OCI-LY7 (cell line): ENCODE results near the gene TMED7. TPM values are rescaled to one million over a fixed set of nuclear protein-coding genes. Genes with fewer than 3 reads are reported as not detected.

Source experiments
- BruUV-seq: library from RNA; stranded (reverse); fragments of 400-500 nt; replicated peaks from 2 replicates; lab custom pipeline; 2021; lab: Mats Ljungman, UMichigan
- CTCF ChIA-PET: fragments of 300-600 bp; sonication (Branson Sonifier 250); formaldehyde crosslinking; loops from one replicate; lab custom pipeline; 2022; ENCODE audit warnings: antibody characterized with exemption; ENCODE audit not compliant: unreplicated experiment; lab: Charles Lee
- POLR2A ChIA-PET: fragments of 300-600 bp; sonication (Branson Sonifier 250); formaldehyde crosslinking; loops from one replicate; lab custom pipeline; 2022; ENCODE audit warnings: antibody characterized with exemption; lab: Charles Lee
- DNase-seq: peaks from one replicate; pipeline ENCODE4 v3.0.0-alpha.2; 2015; ENCODE audit warnings: low spot score
- H2AFZ ChIP-seq: fragments of 200-600 bp; sonication (generic), shearing (Covaris generic); 2 replicates; pipeline ENCODE4 v1.6.1; 2014; ENCODE audit warnings: mild to moderate bottlenecking, antibody characterized with exemption, low read length, moderate library complexity
- H3K27ac ChIP-seq: fragments of 200-600 bp; sonication (generic); 2 replicates; pipeline ENCODE4 v1.5.1; 2014; ENCODE audit warnings: mixed run types, low read depth, mild to moderate bottlenecking, moderate library complexity, low read length, inconsistent platforms; ENCODE audit not compliant: poor library complexity, severe bottlenecking
- H3K36me3 ChIP-seq: fragments of 200-600 bp; sonication (generic); 2 replicates; pipeline ENCODE4 v1.6.1; 2014; ENCODE audit warnings: mild to moderate bottlenecking, antibody characterized with exemption, low read length, moderate library complexity, mixed read lengths; ENCODE audit not compliant: insufficient read depth
- H3K4me1 ChIP-seq: fragments of 200-600 bp; sonication (generic); 2 replicates; pipeline ENCODE4 v1.5.1; 2014; ENCODE audit warnings: mild to moderate bottlenecking, low read length; ENCODE audit not compliant: insufficient read depth, poor library complexity, severe bottlenecking
- H3K4me2 ChIP-seq: fragments of 200-600 bp; sonication (generic); 2 replicates; pipeline ENCODE4 v1.6.1; 2014; ENCODE audit warnings: mild to moderate bottlenecking, low read length
- H3K4me3 ChIP-seq: fragments of 200-600 bp; sonication (generic); 2 replicates; pipeline ENCODE4 v1.5.1; 2014; ENCODE audit warnings: mild to moderate bottlenecking, low read depth, low read length; ENCODE audit not compliant: poor library complexity, severe bottlenecking
- H3K79me2 ChIP-seq: fragments of 200-600 bp; sonication (generic); 2 replicates; pipeline ENCODE4 v1.6.1; 2016; ENCODE audit warnings: low read depth, mild to moderate bottlenecking, low read length, moderate library complexity, mixed read lengths; ENCODE audit not compliant: insufficient read depth
- H3K9me2 ChIP-seq: fragments of 200-600 bp; sonication (generic); 2 replicates; pipeline ENCODE4 v1.6.1; 2016; ENCODE audit warnings: mild to moderate bottlenecking, low read length, mixed read lengths; ENCODE audit not compliant: insufficient read depth
- H3K9me3 ChIP-seq: fragments of 200-600 bp; sonication (generic); 2 replicates; pipeline ENCODE4 v1.6.1; 2014; ENCODE audit warnings: mild to moderate bottlenecking, mixed run types, low read length, mixed read lengths
- H4K20me1 ChIP-seq: fragments of 200-600 bp; sonication (generic); 2 replicates; pipeline ENCODE4 v1.6.1; 2014; ENCODE audit warnings: mild to moderate bottlenecking, antibody characterized with exemption, low read length, moderate library complexity, mixed read lengths; ENCODE audit not compliant: insufficient read depth
- EZH2phosphoT487 ChIP-seq: fragments of 200-600 bp; sonication (generic); IDR thresholded peaks from 2 replicates; pipeline ENCODE4 v1.6.1; 2018; ENCODE audit warnings: low read depth, borderline replicate concordance, mild to moderate bottlenecking, mixed run types, antibody characterized with exemption, low read length, moderate library complexity, mixed read lengths
- intact Hi-C: fragments of 100-400 bp; cut with micrococcal nuclease; formaldehyde crosslinking; loops from one replicate; pipeline ENCODE4 v1.10.0; 2022; ENCODE audit not compliant: unreplicated experiment
- total RNA-seq, 2 experiments: library from RNA; depleted of rRNA in 1 of 2; stranded (reverse); fragments of >200 nt in 1 of 2; shearing (Covaris generic) in 1 of 2; gene quantifications; 2 replicates each; pipeline ENCODE4 v1.2.3, GENCODE V29; 2014 to 2022
- TF ChIP-seq, protein P1 (sequence below): fragments of 200-600 bp; sonication (generic); conservative IDR thresholded peaks from 2 replicates; pipeline ENCODE4 v1.5.1; 2014; ENCODE audit warnings: mild to moderate bottlenecking, antibody characterized with exemption, low read length, moderate library complexity, mixed read lengths

The TMED7 gene
- total RNA-seq, 2 experiments from 2014 or later: 35.8 to 55.1 TPM

DNA sequence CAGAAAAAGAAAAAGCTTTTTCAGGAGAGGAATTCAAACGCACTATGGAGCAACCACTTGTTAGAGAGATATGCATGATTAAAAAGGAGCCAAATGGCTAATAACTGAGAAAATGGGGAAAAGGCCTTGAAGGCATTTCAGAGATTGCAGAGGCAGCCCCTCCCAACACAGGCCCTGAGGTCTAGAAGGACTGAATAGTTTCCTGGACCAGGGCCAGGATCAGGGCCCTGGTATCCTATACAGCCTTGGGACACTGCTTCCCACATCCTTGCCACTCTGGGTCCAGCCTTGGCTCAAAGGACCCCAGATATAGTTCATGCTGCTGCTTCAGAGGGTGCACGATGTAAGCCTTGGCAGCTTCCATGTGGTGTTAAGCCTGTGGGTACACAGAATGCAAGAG lies 60.6 kb downstream of the TMED7 start:
- TF ChIP-seq, protein P1, sequence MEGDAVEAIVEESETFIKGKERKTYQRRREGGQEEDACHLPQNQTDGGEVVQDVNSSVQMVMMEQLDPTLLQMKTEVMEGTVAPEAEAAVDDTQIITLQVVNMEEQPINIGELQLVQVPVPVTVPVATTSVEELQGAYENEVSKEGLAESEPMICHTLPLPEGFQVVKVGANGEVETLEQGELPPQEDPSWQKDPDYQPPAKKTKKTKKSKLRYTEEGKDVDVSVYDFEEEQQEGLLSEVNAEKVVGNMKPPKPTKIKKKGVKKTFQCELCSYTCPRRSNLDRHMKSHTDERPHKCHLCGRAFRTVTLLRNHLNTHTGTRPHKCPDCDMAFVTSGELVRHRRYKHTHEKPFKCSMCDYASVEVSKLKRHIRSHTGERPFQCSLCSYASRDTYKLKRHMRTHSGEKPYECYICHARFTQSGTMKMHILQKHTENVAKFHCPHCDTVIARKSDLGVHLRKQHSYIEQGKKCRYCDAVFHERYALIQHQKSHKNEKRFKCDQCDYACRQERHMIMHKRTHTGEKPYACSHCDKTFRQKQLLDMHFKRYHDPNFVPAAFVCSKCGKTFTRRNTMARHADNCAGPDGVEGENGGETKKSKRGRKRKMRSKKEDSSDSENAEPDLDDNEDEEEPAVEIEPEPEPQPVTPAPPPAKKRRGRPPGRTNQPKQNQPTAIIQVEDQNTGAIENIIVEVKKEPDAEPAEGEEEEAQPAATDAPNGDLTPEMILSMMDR: no peak
- TF ChIP-seq EZH2phosphoT487: no peak
- intact Hi-C loops: no loop called here
- Histone ChIP-seq H3K4me2 (no peak overlapping the region), H3K27ac (no peak overlapping the region), H3K79me2 (no peaks in the 10 kb centered on the region), H3K4me1 (no peaks in the 10 kb centered on the region), H2AFZ (no peak overlapping the region), H3K9me2 (no peaks in the 10 kb centered on the region), H3K9me3 (no peaks in the 10 kb centered on the region), H3K36me3 (no peaks in the 10 kb centered on the region), H3K4me3 (no peak overlapping the region), H4K20me1 (no peaks in the 10 kb centered on the region)
- CTCF ChIA-PET: no interaction called here
- no TSS peak for BruUV-seq
- POLR2A ChIA-PET: no interaction called here
- no peak for DNase-seq

Other genes with a start within 250 kb of the TMED7 start
- gene FEM1C, start 81.3 kb downstream of the TMED7 start, total RNA-seq (2014; rRNA removed; shearing (Covaris generic)): 4.6 and 5.6 TPM in 2 replicates
- gene FEM1C, start 81.3 kb downstream of the TMED7 start, total RNA-seq (2022): 9.0 and 9.5 TPM in 2 replicates
- gene TICAM2, start 23.6 kb downstream of the TMED7 start, total RNA-seq (2014; rRNA removed; shearing (Covaris generic)): not detected in 2 replicates
- gene TICAM2, start 23.6 kb downstream of the TMED7 start, total RNA-seq (2022): 0.65 and 0.87 TPM in 2 replicates
- not detected in 2 replicates for gene CDO1, start 190.6 kb upstream of the TMED7 start, total RNA-seq (2014; rRNA removed; shearing (Covaris generic))
- not detected in 2 replicates for gene CDO1, start 190.6 kb upstream of the TMED7 start, total RNA-seq (2022)
- 38.0 and 52.1 TPM in 2 replicates for gene ATG12, start 215.5 kb upstream of the TMED7 start, total RNA-seq (2014; rRNA removed; shearing (Covaris generic))
- gene ATG12, start 215.5 kb upstream of the TMED7 start, total RNA-seq (2022): 48.3 and 57.6 TPM in 2 replicates
- gene AP3S1, start 215.9 kb upstream of the TMED7 start, total RNA-seq (2014; rRNA removed; shearing (Covaris generic)): 76.0 and 111 TPM in 2 replicates
- gene AP3S1, start 215.9 kb upstream of the TMED7 start, total RNA-seq (2022): 89.5 and 103 TPM in 2 replicates